GM19238 (cell line): ENCODE data around the gene HOXB9.

Experiments
- DNase-seq: peaks from one replicate; pipeline ENCODE4 v3.0.0; 2011; ENCODE audit warnings: low spot score; ENCODE audit not compliant: insufficient read length

The HOXB9 gene

GRCh38 chr17:48624544-48625494 is 1.3 kb downstream of the HOXB9 start:
- no peak for DNase-seq

GRCh38 chr17:48624118-48624517 is 2.0 kb downstream of the HOXB9 start:
- no peak for DNase-seq

GRCh38 chr17:48623583-48623982 is 2.6 kb downstream of the HOXB9 start:
- DNase-seq = no peak

GRCh38 chr17:48622857-48623256 is 3.3 kb downstream of the HOXB9 start:
- no peak for DNase-seq

- no peak for DNase-seq
These were observed 4.5 kb downstream of the HOXB9 start for GRCh38 chr17:48621410-48622392.

- no peak for DNase-seq
These were observed 5.6 kb downstream of the HOXB9 start for GRCh38 chr17:48620461-48621139.

GRCh38 chr17:48619826-48620449 is 6.2 kb downstream of the HOXB9 start:
- no peak for DNase-seq

GRCh38 chr17:48618256-48618896 is 7.8 kb downstream of the HOXB9 start:
- peak; percentile 93 for DNase-seq

- no peak for DNase-seq
These were observed 8.5 kb downstream of the HOXB9 start for GRCh38 chr17:48617471-48618255.

- no peak for DNase-seq
These were observed 9.3 kb downstream of the HOXB9 start for GRCh38 chr17:48616717-48617470.

GRCh38 chr17:48615963-48616716 is 10.0 kb downstream of the HOXB9 start:
- DNase-seq = no peak

- DNase-seq = no peak
These were observed 10.9 kb downstream of the HOXB9 start, which contains the start of gene HOXB8 for GRCh38 chr17:48615047-48615962. Gene HOXB8 (minus strand): TSS chr17:48615292. CDS start chr17:48614704, 588 bp downstream.

GRCh38 chr17:48613862-48614694 is 12.1 kb downstream of the HOXB9 start:
- DNase-seq = no peak

- DNase-seq = peak; percentile 69
These were observed 13.1 kb downstream of the HOXB9 start for GRCh38 chr17:48612854-48613691.

GRCh38 chr17:48612456-48612853 is 13.7 kb downstream of the HOXB9 start:
- DNase-seq = no peak
